ENCODE measurements around the gene CTRL.

GRCh38 chr16:67935101-67935401 is 3.4 kb upstream of the CTRL start:
- TF ChIP-seq CTCF (IDR thresholded peaks at IDR 0.05; ENCODE audit: low read depth, low read length, missing input control), result no peak
- TF ChIP-seq REST (IDR thresholded peaks at IDR 0.05), result no peak
- TF ChIP-seq RAD21 (IDR thresholded peaks at IDR 0.05), result no peak
- no peak for TF ChIP-seq MAX (IDR thresholded peaks at IDR 0.05)
- TF ChIP-seq YY1 (IDR thresholded peaks at IDR 0.05), result no peak
- no peak for TF ChIP-seq GABPA (IDR thresholded peaks at IDR 0.05 in 1 of 2, conservative IDR thresholded peaks at IDR 0.05 in 1 of 2)
- no peak for TF ChIP-seq TAF1 (conservative IDR thresholded peaks at IDR 0.05)
- no peak for TF ChIP-seq NR2F2 (IDR thresholded peaks at IDR 0.05)
- no peak for TF ChIP-seq SP1 (IDR thresholded peaks at IDR 0.05)
- TF ChIP-seq EGR1 (IDR thresholded peaks at IDR 0.05; ENCODE audit: low read depth in 2 of 2), result no peak
